C4-2B (cell line): ENCODE results near the gene CXXC4.

Experiments
- H3K27ac ChIP-seq: fragments of 450-650 bp; 2 replicates; pipeline ENCODE4 v1.5.1; 2017
- CTCF ChIP-seq: fragments of 450-650 bp; conservative IDR thresholded peaks from 2 replicates; pipeline ENCODE4 v1.5.1; 2017; ENCODE audit warnings: mild to moderate bottlenecking
- ZFX ChIP-seq: fragments of 450-650 bp; IDR thresholded peaks from 2 replicates; pipeline ENCODE4 v1.6.1; 2017

Gene CXXC4

GRCh38 chr4:104489731-104490095 lies 5.0 kb downstream of the CXXC4 start:
- no peak for TF ChIP-seq CTCF
- no peak for TF ChIP-seq ZFX

GRCh38 chr4:104488151-104488550 lies 6.5 kb downstream of the CXXC4 start:
- TF ChIP-seq ZFX (no peak), CTCF (no peak)
- no peak overlapping the region for H3K27ac ChIP-seq

More at GRCh38 chr4:104489731-104490095, 5.0 kb downstream of the CXXC4 start:
- H3K27ac ChIP-seq: no peak overlapping the region

GRCh38 chr4:104486716-104487504 lies 7.8 kb downstream of the CXXC4 start:
- no peak for TF ChIP-seq ZFX
- TF ChIP-seq CTCF: no peak
- H3K27ac ChIP-seq: no peak overlapping the region

GRCh38 chr4:104475652-104476051 lies 19.0 kb downstream of the CXXC4 start:
- no peak overlapping the region for H3K27ac ChIP-seq
- TF ChIP-seq ZFX: no peak
- no peak for TF ChIP-seq CTCF

- TF ChIP-seq ZFX (no peak), CTCF (no peak)
- no peak overlapping the region for H3K27ac ChIP-seq
These were observed 21.9 kb downstream of the CXXC4 start for GRCh38 chr4:104472766-104473165.

GRCh38 chr4:104470770-104471169 lies 23.9 kb downstream of the CXXC4 start:
- TF ChIP-seq ZFX (no peak), CTCF (no peak)
- H3K27ac ChIP-seq: no peak overlapping the region

- no peak for TF ChIP-seq CTCF
- TF ChIP-seq ZFX: no peak
- H3K27ac ChIP-seq: no peak overlapping the region
These were observed 24.9 kb downstream of the CXXC4 start for GRCh38 chr4:104469794-104470193.
